H9 (cell line): ENCODE data around the gene JUNB. TPM values are rescaled to one million over a fixed set of nuclear protein-coding genes. Genes with fewer than 3 reads are reported as not detected.

Experiments used
- DNase-seq: peaks from one replicate; pipeline ENCODE4 v3.0.0-alpha.2; 2017
- H2AFZ ChIP-seq: one replicate; pipeline ENCODE4 v1.6.1; 2013; ENCODE audit warnings: mild to moderate bottlenecking, low read length, control low read depth, moderate library complexity
- H2AK5ac ChIP-seq: 2 replicates; pipeline ENCODE4 v1.6.1; 2013; ENCODE audit warnings: low read length, control low read depth, mixed read lengths; ENCODE audit not compliant: insufficient read length
- H2BK120ac ChIP-seq: one replicate; pipeline ENCODE4 v1.6.1; 2013; ENCODE audit warnings: low read depth, mild to moderate bottlenecking, low read length, control low read depth, inconsistent platforms; ENCODE audit not compliant: poor library complexity, severe bottlenecking
- H2BK12ac ChIP-seq: 2 replicates; pipeline ENCODE4 v1.6.1; 2013; ENCODE audit warnings: low read length, control low read depth, mixed read lengths, low read depth; ENCODE audit not compliant: insufficient read length
- H2BK15ac ChIP-seq: 2 replicates; pipeline ENCODE4 v1.6.1; 2013; ENCODE audit warnings: low read depth, low read length, control low read depth
- H2BK20ac ChIP-seq: one replicate; pipeline ENCODE4 v1.6.1; 2013; ENCODE audit warnings: low read depth, mild to moderate bottlenecking, low read length, control low read depth, inconsistent platforms; ENCODE audit not compliant: poor library complexity, severe bottlenecking
- H2BK5ac ChIP-seq: 2 replicates; pipeline ENCODE4 v1.6.1; 2013; ENCODE audit warnings: low read length, control low read depth, mixed read lengths; ENCODE audit not compliant: insufficient read length
- H3K14ac ChIP-seq: 2 replicates; pipeline ENCODE4 v1.6.1; 2013; ENCODE audit warnings: low read length, control low read depth; ENCODE audit not compliant: insufficient read depth
- H3K18ac ChIP-seq: 2 replicates; pipeline ENCODE4 v1.6.1; 2013; ENCODE audit warnings: low read depth, mild to moderate bottlenecking, mixed read lengths, low read length, control low read depth; ENCODE audit not compliant: insufficient read length
- H3K23ac ChIP-seq: 2 replicates; pipeline ENCODE4 v1.6.1; 2013; ENCODE audit warnings: low read length, control low read depth, mixed read lengths, low read depth; ENCODE audit not compliant: insufficient read length
- H3K23me2 ChIP-seq: 2 replicates; pipeline ENCODE4 v1.6.1; 2013; ENCODE audit warnings: low read depth, mild to moderate bottlenecking, mixed read lengths, low read length, control low read depth; ENCODE audit not compliant: insufficient read length, poor library complexity, severe bottlenecking
- H3K27ac ChIP-seq: 2 replicates; pipeline ENCODE4 v1.5.1; 2013; ENCODE audit warnings: low read length, control low read depth, mixed read lengths, low read depth; ENCODE audit not compliant: insufficient read length
- H3K27me3 ChIP-seq: 2 replicates; pipeline ENCODE4 v1.6.1; 2013; ENCODE audit warnings: low read length, control low read depth, inconsistent platforms; ENCODE audit not compliant: insufficient read depth
- H3K4ac ChIP-seq: 2 replicates; pipeline ENCODE4 v1.6.1; 2013; ENCODE audit warnings: low read depth, mild to moderate bottlenecking, control low read depth, inconsistent platforms, low read length, moderate library complexity
- H3K4me1 ChIP-seq: 2 replicates; pipeline ENCODE4 v1.6.1; 2013; ENCODE audit warnings: low read length, control low read depth, inconsistent platforms; ENCODE audit not compliant: insufficient read depth
- H3K4me2 ChIP-seq: 2 replicates; pipeline ENCODE4 v1.6.1; 2013; ENCODE audit warnings: low read length, control low read depth, mixed read lengths; ENCODE audit not compliant: insufficient read length, insufficient read depth
- H3K56ac ChIP-seq: 2 replicates; pipeline ENCODE4 v1.6.1; 2013; ENCODE audit warnings: low read depth, mild to moderate bottlenecking, mixed read lengths, low read length, control low read depth; ENCODE audit not compliant: insufficient read length
- H3K79me1 ChIP-seq: 2 replicates; pipeline ENCODE4 v1.6.1; 2013; ENCODE audit warnings: low read depth, mild to moderate bottlenecking, moderate library complexity, low read length, control low read depth, inconsistent platforms; ENCODE audit not compliant: insufficient read depth, poor library complexity, severe bottlenecking
- H3K79me2 ChIP-seq: 2 replicates; pipeline ENCODE4 v1.6.1; 2013; ENCODE audit warnings: low read length, control low read depth, inconsistent platforms; ENCODE audit not compliant: insufficient read depth
- H3K9ac ChIP-seq: 2 replicates; pipeline ENCODE4 v1.6.1; 2013; ENCODE audit warnings: low read length, control low read depth, mixed read lengths; ENCODE audit not compliant: insufficient read length; ENCODE audit errors: extremely low read depth
- H3K9me3 ChIP-seq: one replicate; pipeline ENCODE4 v1.6.1; 2013; ENCODE audit warnings: low read depth, low read length, inconsistent platforms; ENCODE audit not compliant: control insufficient read depth
- H3T11ph ChIP-seq: one replicate; pipeline ENCODE4 v1.6.1; 2013; ENCODE audit warnings: mild to moderate bottlenecking, low read length, control low read depth, inconsistent platforms
- H4K20me1 ChIP-seq: one replicate; pipeline ENCODE4 v1.6.1; 2013; ENCODE audit not compliant: control insufficient read depth, insufficient read length, insufficient read depth
- H4K5ac ChIP-seq: 2 replicates; pipeline ENCODE4 v1.6.1; 2013; ENCODE audit warnings: low read depth, mild to moderate bottlenecking, mixed read lengths, low read length, control low read depth; ENCODE audit not compliant: insufficient read length
- H4K8ac ChIP-seq: replicated peaks from 2 replicates; pipeline ENCODE4 v1.6.1; 2013; ENCODE audit warnings: low read length, control low read depth, mixed read lengths, low read depth; ENCODE audit not compliant: insufficient read length
- H4K91ac ChIP-seq: 2 replicates; pipeline ENCODE4 v1.6.1; 2013; ENCODE audit warnings: low read depth, mild to moderate bottlenecking, moderate library complexity, mixed read lengths, low read length, control low read depth; ENCODE audit not compliant: insufficient read length
- H3K27ac Mint-ChIP-seq, 3 experiments: 2 replicates in 2 of 3; 3 replicates in 1 of 3; pipeline ENCODE4 v1.8.0; 2020 to 2021; ENCODE audit warnings: mixed read lengths in 3 of 3, mild to moderate bottlenecking in 1 of 3, moderate library complexity in 1 of 3
- H3K27me3 Mint-ChIP-seq: 2 replicates; pipeline ENCODE4 v1.8.0; 2021; ENCODE audit warnings: low read depth, mild to moderate bottlenecking, moderate library complexity, mixed read lengths
- H3K36me3 Mint-ChIP-seq, 3 experiments: 2 replicates in 2 of 3; 3 replicates in 1 of 3; pipeline ENCODE4 v1.8.0; 2020 to 2021; ENCODE audit warnings: low read depth in 3 of 3, mixed read lengths in 3 of 3; ENCODE audit not compliant: insufficient read depth in 1 of 3
- H3K4me1 Mint-ChIP-seq, 2 experiments: 2 replicates each; pipeline ENCODE4 v1.8.0; 2020; ENCODE audit warnings: mixed read lengths in 2 of 2
- H3K4me3 Mint-ChIP-seq, 2 experiments: 2 replicates in 1 of 2; 3 replicates in 1 of 2; pipeline ENCODE4 v1.8.0; 2020 to 2021; ENCODE audit warnings: mild to moderate bottlenecking in 2 of 2, mixed read lengths in 2 of 2, moderate library complexity in 1 of 2
- H3K9me3 Mint-ChIP-seq, 2 experiments: 2 replicates in 1 of 2; 3 replicates in 1 of 2; pipeline ENCODE4 v1.8.0; 2020; ENCODE audit warnings: mild to moderate bottlenecking in 2 of 2, mixed read lengths in 2 of 2, moderate library complexity in 1 of 2
- CTCF ChIP-seq: fragments of 200-600 bp; sonication (generic); conservative IDR thresholded peaks from 3 replicates; pipeline ENCODE4 v1.8.0; 2021; ENCODE audit warnings: antibody characterized with exemption, mild to moderate bottlenecking
- WGBS: extraction: QIAGEN DNeasy Blood & Tissue Kit; methylation state at CpG from one replicate; pipeline ENCODE4 v1.1.7; 2013; ENCODE audit warnings: missing lambda C conversion rate, low lambda C conversion rate, mixed read lengths; ENCODE audit not compliant: insufficient read length; ENCODE audit errors: extremely low coverage; 5-methylcytosine and 5-hydroxymethylcytosine counted together
- total RNA-seq: library from RNA; stranded (reverse); gene quantifications from 2 replicates; pipeline ENCODE4 v1.2.1, GENCODE V29; 2021

The JUNB gene
- total RNA-seq, 1 experiment from 2014 or later, result 15.9 TPM

GRCh38 chr19:12821761-12822160 lies 30.5 kb downstream of the JUNB start:
- Histone ChIP-seq H2BK20ac (no peak overlapping the region), H4K20me1 (no peaks in the 10 kb centered on the region), H3K27me3 (no peaks in the 10 kb centered on the region), H3K9ac (no peak overlapping the region), H3K4ac (no peak overlapping the region), H3K18ac (no peak overlapping the region), H3K56ac (no peak overlapping the region), H3K79me2 (no peaks in the 10 kb centered on the region), H2BK5ac (no peak overlapping the region), H2AFZ (no peak overlapping the region), H3K23me2 (peaks cover 6% of the 10 kb centered on the region), H2BK12ac (no peak overlapping the region), H3K9me3 (no peaks in the 10 kb centered on the region), H3K14ac (no peak overlapping the region), H4K5ac (no peak overlapping the region), H4K8ac (no peak overlapping the region), H3K27ac (no peak overlapping the region), H3K23ac (no peak overlapping the region), H2BK15ac (no peak overlapping the region), H2BK120ac (no peak overlapping the region), H4K91ac (no peak overlapping the region), H3K4me2 (no peak overlapping the region), H3K4me1 (no peaks in the 10 kb centered on the region), H2AK5ac (no peak overlapping the region), H3K79me1 (no peaks in the 10 kb centered on the region), H3T11ph (no peak overlapping the region)
- Mint-ChIP-seq H3K27ac (no peak overlapping the region), H3K36me3 (peaks cover 0 to 4% (median 0%) of the 10 kb centered on the region in 3 experiments; a peak in 3 of 7 replicates), H3K4me3 (no peak overlapping the region), H3K4me1 (peaks cover 9 to 12% of the 10 kb centered on the region in 2 experiments), H3K9me3 (no peaks in the 10 kb centered on the region), H3K27me3 (peaks cover 3% of the 10 kb centered on the region)
- no CpG with 5 or more reads among the region's 2 CpGs for WGBS
- DNase-seq, result no peak
- TF ChIP-seq CTCF, result no peak
